WTC11 (cell line): ENCODE data around the gene STARD5. TPM values are rescaled to one million over a fixed set of nuclear protein-coding genes. Genes with fewer than 3 reads are reported as not detected.

Experiments used
- ATAC-seq: fragments of 200-7000 bp; cut with Tn5 transposase; 2 replicates; pipeline ENCODE4 v1.10.0; 2021; ENCODE audit warnings: mild to moderate bottlenecking, moderate library complexity
- CTCF ChIA-PET: fragments of 300-600 bp; sonication (Branson Sonifier 250); formaldehyde crosslinking; loops from one replicate; lab custom pipeline; 2021; ENCODE audit warnings: antibody characterized with exemption; lab: Charles Lee
- POLR2A ChIA-PET: fragments of 350-600 bp; sonication (Branson Sonifier 250); formaldehyde crosslinking; loops from one replicate; lab custom pipeline; 2021; ENCODE audit warnings: antibody characterized with exemption; lab: Charles Lee
- DNase-seq: peaks from one replicate; pipeline ENCODE4 v3.0.0; 2021; ENCODE audit warnings: low spot score
- H3K27ac Mint-ChIP-seq: 2 replicates; pipeline ENCODE4 v1.8.0; 2021; ENCODE audit warnings: mixed read lengths
- H3K27me3 Mint-ChIP-seq: 2 replicates; pipeline ENCODE4 v1.8.0; 2021; ENCODE audit warnings: low read depth, mild to moderate bottlenecking, moderate library complexity, mixed read lengths
- H3K36me3 Mint-ChIP-seq: 2 replicates; pipeline ENCODE4 v1.8.0; 2021; ENCODE audit warnings: mixed read lengths
- H3K4me1 Mint-ChIP-seq: 2 replicates; pipeline ENCODE4 v1.8.0; 2022; ENCODE audit warnings: mixed read lengths
- H3K4me3 Mint-ChIP-seq: 2 replicates; pipeline ENCODE4 v1.8.0; 2021; ENCODE audit warnings: mild to moderate bottlenecking, moderate library complexity, mixed read lengths
- H3K9me3 Mint-ChIP-seq: 2 replicates; pipeline ENCODE4 v1.8.0; 2021; ENCODE audit warnings: mixed read lengths
- ATF1 ChIP-seq: sonication (generic); formaldehyde crosslinking; IDR thresholded peaks from 2 replicates; pipeline ENCODE4 v1.8.1; 2023; ENCODE audit warnings: mild to moderate bottlenecking, moderate library complexity, missing genetic modification reagents
- ESRRA ChIP-seq: sonication (generic); formaldehyde crosslinking; IDR thresholded peaks from 2 replicates; pipeline ENCODE4 v1.8.1; 2022; ENCODE audit warnings: mild to moderate bottlenecking, missing genetic modification reagents, borderline replicate concordance
- FOXJ3 ChIP-seq: sonication (generic); formaldehyde crosslinking; IDR thresholded peaks from 2 replicates; pipeline ENCODE4 v1.9.0; 2021; ENCODE audit warnings: missing genetic modification reagents, mild to moderate bottlenecking, borderline replicate concordance
- FOXK1 ChIP-seq: sonication (generic); formaldehyde crosslinking; IDR thresholded peaks from 2 replicates; pipeline ENCODE4 v1.8.0; 2022; ENCODE audit warnings: mild to moderate bottlenecking, moderate library complexity, missing genetic modification reagents
- KAT7 ChIP-seq: sonication (generic); formaldehyde crosslinking; IDR thresholded peaks from 2 replicates; pipeline ENCODE4 v1.8.1; 2023; ENCODE audit warnings: missing genetic modification reagents, mild to moderate bottlenecking, borderline replicate concordance
- NFE2L1 ChIP-seq: sonication (generic); formaldehyde crosslinking; IDR thresholded peaks from 2 replicates; pipeline ENCODE4 v1.8.1; 2023; ENCODE audit warnings: missing genetic modification reagents
- NFYB ChIP-seq: sonication (generic); formaldehyde crosslinking; conservative IDR thresholded peaks from 2 replicates; pipeline ENCODE4 v1.8.0; 2022; ENCODE audit warnings: low read depth, missing genetic modification reagents
- NR1H2 ChIP-seq: sonication (generic); formaldehyde crosslinking; IDR thresholded peaks from 2 replicates; pipeline ENCODE4 v1.9.0; 2021; ENCODE audit warnings: mild to moderate bottlenecking, moderate library complexity, missing genetic modification reagents
- SMAD4 ChIP-seq: sonication (generic); formaldehyde crosslinking; IDR thresholded peaks from 2 replicates; pipeline ENCODE4 v1.8.0; 2022; ENCODE audit warnings: mild to moderate bottlenecking, missing genetic modification reagents
- SP1 ChIP-seq: sonication (generic); formaldehyde crosslinking; conservative IDR thresholded peaks from 2 replicates; pipeline ENCODE4 v1.8.1; 2022; ENCODE audit warnings: missing genetic modification reagents
- ZNF121 ChIP-seq: sonication (generic); formaldehyde crosslinking; IDR thresholded peaks from 2 replicates; pipeline ENCODE4 v1.8.0; 2023; ENCODE audit warnings: missing genetic modification reagents
- ZNF317 ChIP-seq: sonication (generic); formaldehyde crosslinking; IDR thresholded peaks from 2 replicates; pipeline ENCODE4 v1.8.1; 2023; ENCODE audit warnings: low read depth, mild to moderate bottlenecking, moderate library complexity, missing genetic modification reagents, borderline replicate concordance
- ZNF396 ChIP-seq: fragments of 250-450 bp; sonication (Bioruptor Pico); IDR thresholded peaks from 2 replicates; pipeline ENCODE4 v1.8.0; 2021; ENCODE audit warnings: mild to moderate bottlenecking, moderate library complexity, borderline replicate concordance
- ZNF423 ChIP-seq: fragments of 250-450 bp; sonication (Bioruptor Pico); IDR thresholded peaks from 2 replicates; pipeline ENCODE4 v2.1.2; 2022; ENCODE audit warnings: mild to moderate bottlenecking, moderate library complexity
- ZNF671 ChIP-seq: fragments of 250-450 bp; sonication (Bioruptor Pico); IDR thresholded peaks from 2 replicates; pipeline ENCODE4 v1.8.0; 2021; ENCODE audit warnings: mild to moderate bottlenecking
- total RNA-seq: library from RNA; stranded (reverse); gene quantifications from 3 replicates; pipeline ENCODE4 v1.2.3, GENCODE V29; 2021
- TF ChIP-seq, protein P1 (sequence below): sonication (generic); formaldehyde crosslinking; IDR thresholded peaks from 2 replicates; pipeline ENCODE4 v1.8.1; 2022; ENCODE audit warnings: low read depth, mild to moderate bottlenecking, moderate library complexity, missing genetic modification reagents, borderline replicate concordance
- TF ChIP-seq, protein P2 (sequence below): fragments of 250-450 bp; sonication (Bioruptor Pico); IDR thresholded peaks from 2 replicates; pipeline ENCODE4 v1.9.0; 2021; ENCODE audit warnings: mild to moderate bottlenecking
- TF ChIP-seq, protein P3 (sequence below): sonication (generic); formaldehyde crosslinking; IDR thresholded peaks from 2 replicates; pipeline ENCODE4 v1.8.0; 2023; ENCODE audit warnings: missing genetic modification reagents, mild to moderate bottlenecking, borderline replicate concordance
- TF ChIP-seq, protein P4 (sequence below): sonication (generic); formaldehyde crosslinking; IDR thresholded peaks from 2 replicates; pipeline ENCODE4 v1.8.0; 2022; ENCODE audit warnings: missing genetic modification reagents
- TF ChIP-seq, protein P5 (sequence below): fragments of 250-450 bp; sonication (Bioruptor Pico); IDR thresholded peaks from 2 replicates; pipeline ENCODE4 v1.8.0; 2021; ENCODE audit warnings: mild to moderate bottlenecking
- TF ChIP-seq, protein P6 (sequence below): sonication (generic); formaldehyde crosslinking; IDR thresholded peaks from 2 replicates; pipeline ENCODE4 v1.8.1; 2023; ENCODE audit warnings: mild to moderate bottlenecking, missing genetic modification reagents, moderate library complexity

Gene STARD5
- total RNA-seq, 1 experiment from 2014 or later = 6.8 TPM

DNA sequence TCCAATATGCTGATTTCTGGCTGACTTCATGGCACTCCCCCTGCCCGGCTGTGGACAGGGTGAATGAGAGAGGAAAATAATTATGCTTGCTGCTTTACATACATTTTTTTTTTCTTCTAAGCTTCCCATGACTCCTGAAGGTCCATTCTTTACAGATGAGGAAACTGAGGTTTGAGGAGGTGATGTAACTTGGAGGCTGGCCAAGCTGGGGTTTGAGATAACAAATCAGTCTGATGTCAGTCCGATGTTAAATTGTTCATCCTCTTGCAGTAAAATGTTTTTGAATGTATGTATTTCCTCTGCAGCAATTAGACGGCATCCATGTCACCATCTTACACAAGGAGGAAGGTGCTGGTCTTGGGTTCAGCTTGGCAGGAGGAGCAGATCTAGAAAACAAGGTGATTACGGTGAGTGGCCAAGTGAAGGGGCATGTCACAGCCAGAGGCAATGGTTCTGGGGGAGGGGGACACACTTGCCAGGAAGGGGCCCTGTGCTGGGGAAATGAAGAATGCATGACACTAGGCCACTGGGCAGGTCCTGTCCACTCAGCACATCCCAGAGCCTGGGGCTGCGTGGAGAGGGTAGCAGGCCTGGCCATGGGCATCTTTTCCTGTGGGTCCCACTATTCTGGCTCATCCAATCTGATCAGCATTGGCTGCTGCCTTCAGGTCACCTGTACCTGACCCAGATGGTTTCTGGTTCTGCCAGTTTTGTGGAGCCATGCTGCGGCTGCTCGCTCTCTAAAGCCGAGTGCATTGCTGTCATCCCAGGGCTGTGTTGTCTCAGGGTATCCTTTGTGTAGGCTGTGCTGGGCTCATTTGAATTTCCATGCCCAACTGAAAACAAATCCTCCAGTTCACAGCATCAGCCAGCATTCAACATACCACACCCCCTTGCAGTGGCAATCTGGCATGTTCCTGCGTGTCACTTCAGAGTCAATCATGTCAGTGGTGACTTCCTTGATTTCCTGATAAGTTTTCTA lies 20.4 kb downstream of the STARD5 start:
- CTCF ChIA-PET = interaction anchor here (2.8 to 3.0 kb wide), 2 partner anchors 9 to 37 kb away, joined by 6 to 14 read pairs; no protein-coding TSS in a partner anchor
- TF ChIP-seq ZNF121 (CRISPR knock-in tag) = peak; percentile 72; the same call in 1 of the 2 replicates
- TF ChIP-seq, protein P1, sequence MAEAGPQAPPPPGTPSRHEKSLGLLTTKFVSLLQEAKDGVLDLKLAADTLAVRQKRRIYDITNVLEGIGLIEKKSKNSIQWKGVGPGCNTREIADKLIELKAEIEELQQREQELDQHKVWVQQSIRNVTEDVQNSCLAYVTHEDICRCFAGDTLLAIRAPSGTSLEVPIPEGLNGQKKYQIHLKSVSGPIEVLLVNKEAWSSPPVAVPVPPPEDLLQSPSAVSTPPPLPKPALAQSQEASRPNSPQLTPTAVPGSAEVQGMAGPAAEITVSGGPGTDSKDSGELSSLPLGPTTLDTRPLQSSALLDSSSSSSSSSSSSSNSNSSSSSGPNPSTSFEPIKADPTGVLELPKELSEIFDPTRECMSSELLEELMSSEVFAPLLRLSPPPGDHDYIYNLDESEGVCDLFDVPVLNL (CRISPR knock-in tag) = no peak
- 0 out of 2 replicates have a peak, but pooled peaks have one; percentile 38 for TF ChIP-seq FOXK1 (CRISPR knock-in tag)
- peaks cover 31% of the 10 kb centered on the region for H3K4me1 Mint-ChIP-seq
- DNase-seq = peak; percentile 29
- POLR2A ChIA-PET = no interaction called here
- no peak overlapping the region for H3K4me3 Mint-ChIP-seq
- H3K9me3 Mint-ChIP-seq = no peaks in the 10 kb centered on the region
- peak; percentile 94 for ATAC-seq
- H3K27me3 Mint-ChIP-seq = no peaks in the 10 kb centered on the region
- H3K36me3 Mint-ChIP-seq = no peaks in the 10 kb centered on the region
- H3K27ac Mint-ChIP-seq = peak overlapping the region; percentile 52; the same call in 1 of the 2 replicates

DNA sequence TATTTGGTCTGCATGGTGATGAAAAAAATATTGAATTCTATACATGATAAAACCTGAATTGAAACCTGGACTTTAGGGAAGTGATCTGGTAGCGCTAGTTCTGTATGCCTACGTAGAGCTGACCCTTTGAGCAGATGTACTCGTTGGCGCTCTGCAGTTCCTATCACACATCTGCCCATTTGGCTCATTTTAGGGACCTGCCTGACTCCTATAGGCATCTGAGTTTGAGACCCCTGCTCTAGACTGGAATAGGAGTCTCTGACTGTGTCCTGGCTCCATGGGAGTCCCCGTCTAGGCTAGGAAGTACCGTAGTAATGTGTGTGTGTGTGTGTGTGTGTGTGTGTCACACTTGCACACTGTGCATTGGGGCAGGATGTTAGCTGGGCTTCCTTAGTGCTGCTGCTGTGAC lies 21.2 kb downstream of the STARD5 start:
- ChIA-PET CTCF (interaction anchor here (1.1 to 3.0 kb wide), 4 partner anchors 9 to 108 kb away, joined by 4 to 14 read pairs (median 5); no protein-coding TSS in a partner anchor), POLR2A (no interaction called here)
- DNase-seq (no peak), ATAC-seq (no peak)
- no peaks in the 10 kb centered on the region for H3K9me3 Mint-ChIP-seq
- no peaks in the 10 kb centered on the region for H3K36me3 Mint-ChIP-seq
- H3K4me3 Mint-ChIP-seq = no peak overlapping the region
- H3K27ac Mint-ChIP-seq = no peak overlapping the region
- H3K27me3 Mint-ChIP-seq = no peaks in the 10 kb centered on the region
- H3K4me1 Mint-ChIP-seq = peaks cover 31% of the 10 kb centered on the region
- TF ChIP-seq NR1H2 (CRISPR knock-in tag) = no peak
- no peak for TF ChIP-seq SP1 (CRISPR knock-in tag)
- TF ChIP-seq, protein P2, sequence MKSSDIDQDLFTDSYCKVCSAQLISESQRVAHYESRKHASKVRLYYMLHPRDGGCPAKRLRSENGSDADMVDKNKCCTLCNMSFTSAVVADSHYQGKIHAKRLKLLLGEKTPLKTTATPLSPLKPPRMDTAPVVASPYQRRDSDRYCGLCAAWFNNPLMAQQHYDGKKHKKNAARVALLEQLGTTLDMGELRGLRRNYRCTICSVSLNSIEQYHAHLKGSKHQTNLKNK = no peak
- TF ChIP-seq ZNF671 (CRISPR knock-in tag) = no peak
- TF ChIP-seq NFE2L1 (CRISPR knock-in tag) = no peak
- TF ChIP-seq, protein P3, sequence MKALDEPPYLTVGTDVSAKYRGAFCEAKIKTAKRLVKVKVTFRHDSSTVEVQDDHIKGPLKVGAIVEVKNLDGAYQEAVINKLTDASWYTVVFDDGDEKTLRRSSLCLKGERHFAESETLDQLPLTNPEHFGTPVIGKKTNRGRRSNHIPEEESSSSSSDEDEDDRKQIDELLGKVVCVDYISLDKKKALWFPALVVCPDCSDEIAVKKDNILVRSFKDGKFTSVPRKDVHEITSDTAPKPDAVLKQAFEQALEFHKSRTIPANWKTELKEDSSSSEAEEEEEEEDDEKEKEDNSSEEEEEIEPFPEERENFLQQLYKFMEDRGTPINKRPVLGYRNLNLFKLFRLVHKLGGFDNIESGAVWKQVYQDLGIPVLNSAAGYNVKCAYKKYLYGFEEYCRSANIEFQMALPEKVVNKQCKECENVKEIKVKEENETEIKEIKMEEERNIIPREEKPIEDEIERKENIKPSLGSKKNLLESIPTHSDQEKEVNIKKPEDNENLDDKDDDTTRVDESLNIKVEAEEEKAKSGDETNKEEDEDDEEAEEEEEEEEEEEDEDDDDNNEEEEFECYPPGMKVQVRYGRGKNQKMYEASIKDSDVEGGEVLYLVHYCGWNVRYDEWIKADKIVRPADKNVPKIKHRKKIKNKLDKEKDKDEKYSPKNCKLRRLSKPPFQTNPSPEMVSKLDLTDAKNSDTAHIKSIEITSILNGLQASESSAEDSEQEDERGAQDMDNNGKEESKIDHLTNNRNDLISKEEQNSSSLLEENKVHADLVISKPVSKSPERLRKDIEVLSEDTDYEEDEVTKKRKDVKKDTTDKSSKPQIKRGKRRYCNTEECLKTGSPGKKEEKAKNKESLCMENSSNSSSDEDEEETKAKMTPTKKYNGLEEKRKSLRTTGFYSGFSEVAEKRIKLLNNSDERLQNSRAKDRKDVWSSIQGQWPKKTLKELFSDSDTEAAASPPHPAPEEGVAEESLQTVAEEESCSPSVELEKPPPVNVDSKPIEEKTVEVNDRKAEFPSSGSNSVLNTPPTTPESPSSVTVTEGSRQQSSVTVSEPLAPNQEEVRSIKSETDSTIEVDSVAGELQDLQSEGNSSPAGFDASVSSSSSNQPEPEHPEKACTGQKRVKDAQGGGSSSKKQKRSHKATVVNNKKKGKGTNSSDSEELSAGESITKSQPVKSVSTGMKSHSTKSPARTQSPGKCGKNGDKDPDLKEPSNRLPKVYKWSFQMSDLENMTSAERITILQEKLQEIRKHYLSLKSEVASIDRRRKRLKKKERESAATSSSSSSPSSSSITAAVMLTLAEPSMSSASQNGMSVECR = no peak
- TF ChIP-seq, protein P4, sequence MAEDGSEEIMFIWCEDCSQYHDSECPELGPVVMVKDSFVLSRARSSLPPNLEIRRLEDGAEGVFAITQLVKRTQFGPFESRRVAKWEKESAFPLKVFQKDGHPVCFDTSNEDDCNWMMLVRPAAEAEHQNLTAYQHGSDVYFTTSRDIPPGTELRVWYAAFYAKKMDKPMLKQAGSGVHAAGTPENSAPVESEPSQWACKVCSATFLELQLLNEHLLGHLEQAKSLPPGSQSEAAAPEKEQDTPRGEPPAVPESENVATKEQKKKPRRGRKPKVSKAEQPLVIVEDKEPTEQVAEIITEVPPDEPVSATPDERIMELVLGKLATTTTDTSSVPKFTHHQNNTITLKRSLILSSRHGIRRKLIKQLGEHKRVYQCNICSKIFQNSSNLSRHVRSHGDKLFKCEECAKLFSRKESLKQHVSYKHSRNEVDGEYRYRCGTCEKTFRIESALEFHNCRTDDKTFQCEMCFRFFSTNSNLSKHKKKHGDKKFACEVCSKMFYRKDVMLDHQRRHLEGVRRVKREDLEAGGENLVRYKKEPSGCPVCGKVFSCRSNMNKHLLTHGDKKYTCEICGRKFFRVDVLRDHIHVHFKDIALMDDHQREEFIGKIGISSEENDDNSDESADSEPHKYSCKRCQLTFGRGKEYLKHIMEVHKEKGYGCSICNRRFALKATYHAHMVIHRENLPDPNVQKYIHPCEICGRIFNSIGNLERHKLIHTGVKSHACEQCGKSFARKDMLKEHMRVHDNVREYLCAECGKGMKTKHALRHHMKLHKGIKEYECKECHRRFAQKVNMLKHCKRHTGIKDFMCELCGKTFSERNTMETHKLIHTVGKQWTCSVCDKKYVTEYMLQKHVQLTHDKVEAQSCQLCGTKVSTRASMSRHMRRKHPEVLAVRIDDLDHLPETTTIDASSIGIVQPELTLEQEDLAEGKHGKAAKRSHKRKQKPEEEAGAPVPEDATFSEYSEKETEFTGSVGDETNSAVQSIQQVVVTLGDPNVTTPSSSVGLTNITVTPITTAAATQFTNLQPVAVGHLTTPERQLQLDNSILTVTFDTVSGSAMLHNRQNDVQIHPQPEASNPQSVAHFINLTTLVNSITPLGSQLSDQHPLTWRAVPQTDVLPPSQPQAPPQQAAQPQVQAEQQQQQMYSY (CRISPR knock-in tag) = no peak
- TF ChIP-seq, protein P5, sequence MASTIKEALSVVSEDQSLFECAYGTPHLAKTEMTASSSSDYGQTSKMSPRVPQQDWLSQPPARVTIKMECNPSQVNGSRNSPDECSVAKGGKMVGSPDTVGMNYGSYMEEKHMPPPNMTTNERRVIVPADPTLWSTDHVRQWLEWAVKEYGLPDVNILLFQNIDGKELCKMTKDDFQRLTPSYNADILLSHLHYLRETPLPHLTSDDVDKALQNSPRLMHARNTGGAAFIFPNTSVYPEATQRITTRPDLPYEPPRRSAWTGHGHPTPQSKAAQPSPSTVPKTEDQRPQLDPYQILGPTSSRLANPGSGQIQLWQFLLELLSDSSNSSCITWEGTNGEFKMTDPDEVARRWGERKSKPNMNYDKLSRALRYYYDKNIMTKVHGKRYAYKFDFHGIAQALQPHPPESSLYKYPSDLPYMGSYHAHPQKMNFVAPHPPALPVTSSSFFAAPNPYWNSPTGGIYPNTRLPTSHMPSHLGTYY = no peak
- TF ChIP-seq ZNF396 (CRISPR knock-in tag) = no peak
- no peak for TF ChIP-seq NFYB (CRISPR knock-in tag)
- no peak for TF ChIP-seq ZNF423 (CRISPR knock-in tag)
- no peak for TF ChIP-seq SMAD4
- TF ChIP-seq ESRRA (CRISPR knock-in tag) = no peak
- TF ChIP-seq ZNF317 (CRISPR knock-in tag) = no peak
- TF ChIP-seq ATF1 (CRISPR knock-in tag) = no peak
- TF ChIP-seq FOXJ3 (CRISPR knock-in tag) = no peak
- TF ChIP-seq, protein P6, sequence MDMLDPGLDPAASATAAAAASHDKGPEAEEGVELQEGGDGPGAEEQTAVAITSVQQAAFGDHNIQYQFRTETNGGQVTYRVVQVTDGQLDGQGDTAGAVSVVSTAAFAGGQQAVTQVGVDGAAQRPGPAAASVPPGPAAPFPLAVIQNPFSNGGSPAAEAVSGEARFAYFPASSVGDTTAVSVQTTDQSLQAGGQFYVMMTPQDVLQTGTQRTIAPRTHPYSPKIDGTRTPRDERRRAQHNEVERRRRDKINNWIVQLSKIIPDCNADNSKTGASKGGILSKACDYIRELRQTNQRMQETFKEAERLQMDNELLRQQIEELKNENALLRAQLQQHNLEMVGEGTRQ (CRISPR knock-in tag) = no peak
- TF ChIP-seq KAT7 (CRISPR knock-in tag) = no peak
- TF ChIP-seq, all 79 proteins: peak for 0
